NOMO-1 treated with DMSO at 0.1 percent for 48 hours (cell line): ENCODE results near the gene CFAP221.

Experiments used
- DNase-seq: peaks from one replicate; lab custom pipeline; 2025; ENCODE audit not compliant: unreplicated experiment; lab: John Stamatoyannopoulos, UW

CFAP221 gene

DNA sequence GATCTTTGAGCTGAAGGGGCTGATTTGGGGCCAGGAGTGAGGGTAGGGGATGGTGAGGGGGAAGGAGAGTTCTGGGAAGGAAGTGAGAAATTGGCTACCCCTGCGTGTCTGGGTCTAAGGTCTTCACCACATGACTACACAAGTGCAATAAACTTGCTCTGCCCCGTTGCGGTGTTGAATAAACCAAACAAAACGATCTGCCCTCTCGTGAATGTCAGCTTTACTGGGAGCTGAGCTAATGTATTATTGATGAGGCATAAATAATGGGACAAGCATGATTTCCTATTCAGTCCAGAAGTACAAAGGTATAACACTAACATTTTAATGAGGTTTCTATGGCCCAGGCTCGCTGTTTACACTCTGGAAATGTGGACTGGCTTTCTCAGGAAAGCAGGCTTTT is 8.0 kb upstream of the CFAP221 start:
- DNase-seq, result no peak

DNA sequence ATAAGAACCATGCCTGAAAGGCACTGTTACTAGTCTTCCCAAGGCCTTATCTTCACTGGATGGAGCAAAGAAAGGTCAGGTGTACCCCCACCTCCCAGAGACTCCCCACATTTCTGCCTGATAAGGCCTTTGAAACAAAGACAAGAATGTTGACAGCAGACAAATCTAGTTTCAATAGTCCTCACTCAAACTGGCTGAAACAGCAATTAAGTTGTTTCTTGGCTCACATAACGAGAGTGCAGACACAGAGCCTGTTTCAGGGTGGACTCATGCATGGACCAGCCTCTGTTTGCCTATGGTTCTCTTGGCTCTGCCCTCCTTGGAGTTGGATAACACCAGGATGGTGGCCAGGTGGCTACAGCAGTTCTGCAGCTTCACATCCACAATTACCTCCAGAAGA is 7.5 kb upstream of the CFAP221 start:
- DNase-seq, result no peak

DNA sequence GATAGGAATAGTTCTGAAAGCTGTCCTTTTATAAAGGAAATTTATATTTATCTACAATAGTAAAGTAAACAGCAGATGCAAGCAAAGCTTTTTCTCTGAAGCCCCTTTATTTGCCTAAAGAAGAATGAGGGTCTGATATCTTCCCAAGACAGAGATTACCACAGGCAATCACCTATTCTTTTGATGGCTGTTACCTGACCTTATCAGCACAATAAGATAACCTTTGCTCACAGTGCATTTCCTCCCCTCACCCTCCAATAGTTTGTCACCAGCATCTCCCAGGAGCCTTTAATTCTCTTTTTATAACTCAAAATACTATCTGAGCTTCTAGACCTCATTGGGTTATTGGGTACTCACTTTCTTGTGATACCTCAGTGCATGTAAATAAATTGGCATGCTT is 6.5 kb upstream of the CFAP221 start:
- DNase-seq, result no peak

DNA sequence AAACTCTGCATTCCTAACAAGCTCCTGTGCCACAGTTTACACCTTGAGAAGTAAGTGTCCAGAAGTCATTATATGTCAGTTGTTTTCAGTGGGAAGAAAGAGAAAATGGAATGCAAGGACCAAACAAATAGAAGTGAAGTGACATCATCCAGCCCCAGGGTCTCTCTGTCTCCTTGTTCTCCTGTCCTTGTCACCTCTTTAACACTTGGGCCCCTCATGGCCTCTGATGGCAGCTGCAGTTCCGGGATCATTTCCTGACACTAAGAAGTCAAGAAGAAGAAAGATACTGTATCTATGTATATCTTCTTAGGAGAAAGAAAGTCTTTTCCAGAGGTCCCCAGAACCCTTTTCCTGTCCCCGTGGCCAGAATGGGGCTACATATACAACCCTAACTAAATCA is 2.8 kb upstream of the CFAP221 start:
- no peak for DNase-seq

DNA sequence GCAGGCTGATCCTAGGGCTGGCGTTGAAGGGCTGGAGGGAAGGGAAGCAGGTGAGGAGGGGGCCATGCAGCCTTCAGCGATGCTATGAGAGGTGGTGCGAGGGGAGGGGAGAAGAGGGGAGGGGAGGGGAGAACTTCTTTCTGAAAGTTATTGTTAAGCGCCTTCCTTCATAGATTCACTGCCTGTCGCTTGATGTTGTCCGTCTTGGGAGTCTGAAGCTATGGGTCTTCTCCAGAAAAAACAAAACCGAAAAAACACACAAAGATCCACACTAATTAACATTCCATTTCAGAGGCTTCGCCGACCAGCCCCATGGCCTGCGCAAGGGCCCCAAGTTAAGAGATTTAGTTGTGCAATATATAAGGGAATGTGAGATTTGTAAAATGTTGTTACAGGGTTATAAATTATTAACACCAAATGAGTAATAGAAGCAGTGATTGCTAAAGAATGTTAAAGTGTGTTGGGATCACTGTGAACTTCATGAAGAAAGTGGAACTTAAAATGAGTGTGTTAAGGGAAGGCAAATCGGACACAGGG is 758 bp downstream of the CFAP221 start:
- DNase-seq, result no peak

DNA sequence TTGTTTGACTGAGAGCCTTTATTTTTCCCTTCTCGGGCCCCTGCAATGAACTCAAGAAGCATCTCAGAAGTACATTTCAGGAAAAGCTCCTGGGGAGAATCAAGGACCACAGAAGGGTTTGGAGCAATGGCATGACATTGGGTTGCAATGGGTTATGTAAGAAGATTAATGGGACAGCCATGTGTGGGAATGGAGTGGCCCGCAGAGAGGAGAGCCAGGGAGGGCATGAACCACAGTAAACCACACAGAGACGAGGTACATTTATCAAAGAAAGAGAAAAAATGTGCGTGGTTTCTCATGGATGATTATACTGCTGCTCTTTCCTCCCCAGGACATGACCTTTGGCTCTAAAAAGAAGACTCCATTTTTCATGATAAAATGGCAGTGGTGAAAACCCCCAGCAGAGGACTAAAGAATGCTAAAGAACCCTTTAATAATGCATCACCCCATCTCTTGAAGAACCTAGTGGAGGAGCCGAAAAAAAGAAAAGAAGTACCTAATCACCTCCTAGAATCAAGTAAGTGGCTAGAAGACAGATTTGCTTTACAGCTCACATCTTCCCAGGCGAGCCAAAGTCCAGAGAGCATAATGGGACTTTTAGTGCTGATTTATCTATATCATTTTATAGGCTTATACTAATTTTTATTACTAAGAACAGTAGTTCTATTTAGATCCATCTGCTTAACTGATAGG is 1.7 kb downstream of the CFAP221 start:
- DNase-seq, result no peak

DNA sequence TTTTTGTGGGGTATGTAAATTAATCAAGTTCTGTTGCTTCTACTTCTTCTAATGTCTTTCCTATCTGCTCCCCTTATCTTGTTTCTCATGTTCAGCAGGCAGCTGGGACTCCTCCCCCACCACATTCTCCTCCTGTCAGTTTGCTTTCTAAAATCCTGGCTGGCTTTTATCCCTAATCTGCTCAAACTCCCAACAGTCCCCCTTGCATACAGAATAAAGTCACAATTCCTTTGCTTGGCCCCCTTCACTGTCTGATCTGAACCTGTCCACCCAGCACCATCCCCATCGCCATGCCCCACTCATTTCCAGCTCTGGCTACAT is 2.2 kb downstream of the CFAP221 start:
- DNase-seq, result no peak

DNA sequence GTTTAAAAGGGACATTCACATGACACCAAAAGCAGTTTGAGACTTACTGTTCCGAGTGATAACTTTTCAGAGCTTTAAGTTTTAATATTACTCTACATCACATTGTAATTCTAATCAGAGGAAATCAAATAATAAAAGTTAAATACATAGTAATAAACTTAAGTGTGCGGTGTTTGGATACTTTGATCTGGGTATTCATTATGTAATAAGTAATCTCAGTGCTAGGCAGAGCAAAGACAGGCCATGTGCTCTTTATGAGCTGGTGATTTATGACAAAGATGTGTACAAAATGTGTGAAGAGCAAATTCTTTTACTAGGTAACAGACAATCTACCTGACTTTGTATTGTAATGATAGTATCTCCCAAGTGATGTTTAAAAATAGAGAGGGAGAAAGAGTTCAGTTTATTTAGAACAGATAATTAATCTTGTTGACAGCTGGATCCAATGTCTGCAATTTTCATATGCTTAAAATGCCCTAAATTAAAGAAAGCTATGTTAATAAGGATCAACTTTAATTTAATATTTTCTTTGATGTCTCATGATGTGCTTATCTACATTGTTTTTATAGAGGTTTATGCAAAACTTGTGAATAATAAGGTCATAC is 4.4 kb downstream of the CFAP221 start:
- DNase-seq, result no peak

DNA sequence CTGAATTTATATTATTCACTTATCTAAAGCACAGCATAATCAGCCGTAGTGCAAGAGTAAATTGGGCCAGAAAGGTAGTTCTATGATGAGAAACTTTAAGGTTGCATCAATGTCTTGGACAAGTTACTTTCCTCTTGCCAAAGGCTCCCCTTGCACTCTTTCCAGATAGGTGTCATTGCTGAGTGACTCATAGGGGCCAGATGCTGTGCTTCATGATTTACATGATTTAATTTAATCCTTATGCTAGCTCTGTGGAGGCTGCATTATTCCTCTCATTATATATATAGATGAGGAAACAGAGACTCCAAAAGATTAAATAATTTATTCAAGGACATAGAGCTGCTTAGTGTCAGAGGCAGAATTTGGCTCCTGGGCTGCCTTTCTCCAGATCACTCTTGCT is 5.0 kb downstream of the CFAP221 start:
- no peak for DNase-seq

DNA sequence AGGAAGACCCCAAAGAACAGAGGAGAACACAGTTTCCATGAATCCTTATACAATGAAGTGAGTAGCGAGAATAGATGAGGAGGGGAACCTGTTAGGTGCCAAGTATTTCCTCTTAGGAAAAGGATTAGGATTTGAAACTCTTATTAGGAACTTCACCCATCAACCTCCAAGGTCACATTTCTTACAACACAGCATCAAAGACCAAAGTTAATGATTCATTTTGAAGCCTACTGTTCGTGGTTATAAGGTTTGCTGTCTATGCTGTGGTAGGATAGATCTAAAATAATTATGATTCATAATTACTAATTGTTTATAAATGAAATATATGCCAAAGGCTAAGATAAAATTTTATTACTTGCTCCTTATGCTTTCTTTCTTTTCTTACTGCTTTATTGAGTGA is 6.1 kb downstream of the CFAP221 start:
- DNase-seq, result no peak

DNA sequence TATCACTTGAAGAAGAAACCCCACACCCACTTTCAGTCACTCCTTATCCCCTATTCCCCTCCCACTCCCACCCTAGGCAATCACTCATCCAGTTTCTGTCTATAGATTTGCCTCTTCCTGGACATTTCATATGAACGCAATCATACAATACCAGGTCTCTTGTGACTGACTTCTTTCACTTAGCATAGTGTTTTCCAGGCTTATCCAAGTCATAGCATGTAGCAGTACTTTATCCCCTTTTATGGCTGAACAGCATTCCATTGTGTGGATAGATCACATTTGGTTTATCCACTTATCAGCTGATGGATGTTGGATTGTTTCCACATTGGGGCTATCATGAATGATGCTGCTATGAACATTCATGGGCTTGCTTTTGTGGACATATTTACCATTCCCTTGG is 6.6 kb downstream of the CFAP221 start:
- no peak for DNase-seq

DNA sequence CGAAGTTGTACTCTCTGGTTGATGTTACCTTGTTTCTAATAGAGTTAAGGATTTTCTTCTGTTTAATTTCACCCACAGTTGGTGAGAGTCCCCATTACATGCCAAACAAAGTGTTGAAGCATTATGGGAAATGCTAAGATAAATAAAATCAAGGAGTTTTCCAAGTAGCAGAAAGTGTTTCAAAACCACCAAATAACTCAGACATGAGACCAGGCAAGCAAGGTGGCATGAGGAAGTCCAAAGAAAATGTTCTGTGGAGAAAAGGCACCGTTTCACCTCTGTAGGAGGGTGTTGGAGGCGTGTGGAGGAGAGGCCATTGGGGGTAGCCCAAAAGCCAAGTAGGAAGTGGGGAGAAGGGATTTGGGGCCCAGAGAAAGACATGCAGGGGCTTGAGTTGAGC is 8.7 kb downstream of the CFAP221 start:
- DNase-seq, result no peak

DNA sequence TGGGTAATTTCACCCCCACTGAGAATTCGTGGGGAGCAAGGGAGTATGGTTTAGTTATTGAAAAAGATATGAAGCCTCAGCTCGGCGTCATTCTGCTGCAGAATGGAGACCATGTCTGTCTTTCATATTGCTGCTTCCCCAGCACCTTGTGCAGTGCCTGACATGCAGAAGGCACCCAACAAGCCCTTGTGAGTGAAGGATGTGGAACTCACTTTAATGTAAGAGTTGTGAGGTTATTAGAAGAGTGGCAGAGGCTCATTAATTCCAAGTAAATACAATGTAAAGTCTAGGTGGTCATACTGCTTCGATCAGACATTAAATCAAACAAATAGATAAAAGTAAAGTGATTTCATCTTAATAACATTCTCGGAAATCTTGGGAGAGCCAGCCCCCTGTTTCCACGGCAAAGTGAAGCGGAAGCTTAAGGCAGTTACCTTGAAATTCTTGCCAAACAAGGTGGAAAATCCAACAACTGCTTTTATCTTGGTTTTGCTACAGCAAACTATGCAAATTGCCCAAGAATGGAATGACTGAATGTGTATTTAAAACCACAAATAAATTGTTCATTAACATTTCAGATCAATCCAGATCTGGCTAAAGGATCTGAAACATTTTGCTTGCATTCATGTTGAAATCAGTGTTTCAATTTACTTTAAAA is 9.6 kb downstream of the CFAP221 start:
- DNase-seq, result no peak

DNA sequence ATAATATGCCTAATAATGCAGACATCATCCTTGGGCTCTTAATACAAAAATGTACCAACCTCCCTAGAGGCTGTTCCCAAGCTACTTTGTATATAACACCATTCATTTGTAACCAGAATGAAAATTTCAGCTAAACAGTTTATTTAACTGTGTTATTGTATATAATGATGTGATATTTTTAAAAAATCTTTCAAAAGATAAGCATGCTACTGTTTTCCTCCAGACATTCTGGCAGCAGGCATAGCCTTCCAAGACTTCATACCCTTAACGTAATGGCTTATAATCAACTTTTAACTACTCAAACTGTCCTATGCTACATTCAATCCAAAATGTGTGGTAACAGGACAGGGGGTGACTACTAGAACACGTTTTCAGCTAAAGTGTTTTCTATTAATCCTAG is 21.2 kb downstream of the CFAP221 start:
- no peak for DNase-seq

DNA sequence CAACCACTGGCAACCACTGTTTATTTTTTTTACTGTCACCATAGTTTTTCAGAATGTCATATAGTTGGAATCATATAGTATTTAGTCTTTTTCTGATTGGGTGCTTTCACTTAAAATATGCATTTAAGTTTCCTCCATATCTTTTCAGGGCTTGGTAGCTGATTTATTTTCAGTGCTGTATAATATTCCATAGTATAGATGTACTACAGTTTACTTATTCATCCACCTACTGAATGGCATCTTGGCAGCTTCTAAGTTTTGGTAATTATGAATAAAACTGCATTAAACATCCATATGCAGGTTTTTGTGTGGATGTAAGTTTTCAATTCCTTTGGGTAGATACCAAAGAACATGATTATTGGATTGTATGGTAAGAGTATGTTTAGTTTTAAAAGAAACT is 23.0 kb downstream of the CFAP221 start:
- no peak for DNase-seq

DNA sequence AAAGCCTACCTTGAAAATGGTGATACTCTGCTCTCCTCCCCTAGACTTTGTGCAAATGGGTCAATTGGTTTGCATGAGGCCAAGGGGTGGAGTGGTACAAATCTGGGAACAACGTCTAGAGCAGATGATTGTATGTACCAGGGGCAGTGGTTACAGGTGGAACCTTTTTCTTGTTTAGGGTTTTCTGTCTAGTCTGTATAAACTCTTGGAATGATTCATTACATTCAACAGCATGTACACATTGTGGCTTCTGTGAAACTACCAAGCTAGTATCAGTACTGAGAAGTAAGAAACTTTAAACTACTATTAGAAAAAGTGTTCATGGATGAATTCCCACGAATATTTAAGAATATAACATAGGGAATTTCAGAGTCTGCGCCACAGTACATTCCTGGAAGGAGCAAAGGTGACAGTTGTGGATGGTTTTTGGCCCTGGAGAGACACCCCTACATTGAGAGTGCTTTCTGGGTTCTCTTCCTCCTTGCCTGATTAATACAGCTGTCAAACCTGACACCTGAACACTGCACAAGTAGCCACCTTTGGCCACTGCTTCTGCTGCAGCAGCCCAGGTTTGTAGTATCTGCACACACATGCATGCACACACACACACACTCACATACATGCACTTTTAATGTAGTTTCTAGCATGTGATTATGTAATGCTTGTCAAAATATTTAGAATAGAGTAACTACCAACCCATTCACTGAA is 30.0 kb downstream of the CFAP221 start:
- no peak for DNase-seq

DNA sequence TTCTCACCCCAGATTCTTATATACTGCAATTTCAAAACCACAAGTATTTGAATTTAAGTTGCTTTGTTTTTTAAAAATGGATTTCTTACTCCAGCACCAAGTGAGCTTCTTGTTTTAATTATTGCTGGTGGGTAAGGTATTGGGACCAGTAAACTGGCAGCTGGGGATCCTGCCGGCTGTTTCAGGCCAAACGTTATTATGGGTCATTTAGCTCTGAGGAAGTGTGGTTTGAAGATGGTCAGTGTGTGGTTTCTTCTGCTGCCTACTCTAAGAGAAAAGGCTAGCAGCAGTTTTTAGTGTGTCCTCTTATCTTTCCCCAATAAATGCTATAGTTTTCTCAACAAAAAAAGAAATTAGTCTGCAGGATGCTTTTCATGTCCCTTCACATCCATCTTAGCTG is 30.6 kb downstream of the CFAP221 start:
- DNase-seq, result peak; percentile 44

DNA sequence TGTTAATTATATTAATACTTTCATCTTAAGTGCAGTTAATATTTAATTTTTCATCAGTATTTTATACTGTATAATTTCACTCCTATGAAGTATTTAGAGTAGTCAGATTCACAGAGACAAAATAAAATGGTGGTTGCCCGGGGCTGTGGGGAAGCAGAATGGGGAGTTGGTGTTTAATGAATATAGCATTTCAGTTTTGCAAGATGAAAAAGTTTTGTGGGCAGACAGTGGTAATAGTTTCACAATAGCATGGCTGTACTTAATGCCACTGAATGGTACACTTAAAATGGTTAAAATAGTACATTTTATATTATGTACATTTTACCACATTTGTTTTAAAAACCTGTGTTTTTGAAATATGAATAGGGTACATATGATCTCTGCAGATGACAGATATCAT is 31.2 kb downstream of the CFAP221 start:
- DNase-seq, result peak; percentile 51

DNA sequence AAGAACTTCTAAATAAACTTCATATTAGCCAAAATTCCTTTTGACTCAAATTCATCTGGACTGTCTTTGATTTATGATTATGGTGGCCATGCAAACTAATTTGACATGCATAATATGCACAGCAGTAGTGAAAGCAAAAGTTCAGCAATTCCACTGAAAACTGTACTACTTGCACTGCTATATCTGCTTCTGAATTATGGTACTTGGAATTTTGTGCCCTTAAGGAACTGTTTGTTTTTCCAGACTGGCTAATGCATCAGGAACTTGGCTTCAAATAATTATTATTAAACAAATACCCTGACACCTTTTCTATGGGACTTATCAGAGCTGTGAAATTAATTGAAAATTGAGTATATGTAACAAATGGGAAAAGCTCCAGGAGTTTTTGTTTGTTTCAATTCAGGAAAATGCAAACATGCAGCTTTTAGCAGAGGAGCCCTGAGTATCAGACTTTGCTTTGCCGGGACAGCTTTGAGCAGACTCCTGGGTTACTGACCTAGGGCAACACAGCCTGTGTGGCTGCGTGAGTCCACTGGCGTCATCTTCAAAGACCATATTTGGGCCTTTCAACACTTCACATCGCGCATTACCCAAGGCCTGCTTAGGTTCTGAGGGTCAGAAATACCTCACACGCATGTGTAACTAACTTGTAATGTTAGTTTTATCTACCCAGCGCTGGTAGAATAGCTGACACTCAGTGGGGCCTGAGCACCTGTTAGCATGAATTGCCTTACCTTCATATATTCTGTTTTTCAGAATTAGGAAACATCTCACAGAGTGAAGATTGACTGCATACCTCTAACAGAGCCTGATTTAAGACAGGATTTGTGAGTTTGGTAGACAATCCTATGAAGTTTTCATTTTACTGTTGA is 35.4 kb downstream of the CFAP221 start:
- no peak for DNase-seq

DNA sequence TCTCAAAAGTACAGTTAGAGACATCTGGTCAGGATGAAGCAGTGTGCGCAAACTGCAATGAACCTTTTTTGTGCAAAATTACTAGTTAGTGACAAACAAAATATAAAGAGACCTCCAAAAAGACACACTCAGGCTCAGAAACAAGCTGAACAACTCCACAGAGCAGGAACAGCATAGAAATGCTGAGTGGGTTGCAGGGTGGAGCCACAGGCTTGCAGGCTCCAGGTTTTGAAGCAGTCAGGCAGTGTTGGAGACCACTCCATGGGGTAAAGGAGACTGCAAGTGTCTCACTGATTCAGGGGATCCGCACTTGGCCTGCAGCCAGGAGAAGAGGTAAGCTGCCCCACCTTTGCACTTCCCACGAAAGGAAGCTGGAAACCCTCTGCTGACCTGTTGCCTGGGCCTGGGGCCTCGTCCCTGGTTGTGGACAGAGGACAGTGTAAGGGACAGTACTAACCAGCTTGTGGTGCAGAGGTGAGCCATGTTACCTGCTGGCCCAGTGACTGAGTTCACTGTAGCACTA is 36.4 kb downstream of the CFAP221 start:
- no peak for DNase-seq

DNA sequence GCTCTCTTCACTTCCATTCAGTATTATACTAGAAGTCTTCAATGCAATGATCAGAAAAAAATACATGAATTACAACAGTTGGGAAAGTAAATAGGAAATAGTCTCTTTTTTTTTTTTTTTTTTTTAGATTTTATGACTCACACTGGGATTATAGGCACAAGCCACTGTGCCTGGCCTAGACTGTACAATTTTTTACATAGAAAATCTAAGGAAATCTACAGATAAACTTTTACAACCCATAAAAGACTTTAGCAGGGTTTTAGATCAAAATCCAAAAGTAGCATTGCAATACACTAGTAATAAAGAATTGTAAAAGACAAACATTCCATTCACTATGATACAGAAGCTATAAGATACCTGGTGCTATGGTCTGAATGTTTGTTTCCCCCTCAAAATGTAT is 39.0 kb downstream of the CFAP221 start:
- DNase-seq, result no peak
